Osteoblast (primary cell): ENCODE measurements around the gene CHAD. TPM values are rescaled to one million over a fixed set of nuclear protein-coding genes. Genes with fewer than 3 reads are reported as not detected.

Experiments used
- DNase-seq: peaks from one replicate; pipeline ENCODE4 v3.0.0; 2011; ENCODE audit warnings: low spot score, mixed read lengths; ENCODE audit not compliant: insufficient read length; ENCODE audit errors: missing footprints
- H2AFZ ChIP-seq: 2 replicates; pipeline ENCODE4 v1.6.0; 2011; ENCODE audit warnings: mild to moderate bottlenecking, low read length
- H3K27ac ChIP-seq: 2 replicates; pipeline ENCODE4 v1.5.1; 2011; ENCODE audit warnings: mild to moderate bottlenecking, low read depth, low read length, moderate library complexity
- H3K27me3 ChIP-seq: 2 replicates; pipeline ENCODE4 v1.6.0; 2012; ENCODE audit warnings: mild to moderate bottlenecking, control low read depth, inconsistent platforms, low read length, moderate library complexity; ENCODE audit not compliant: insufficient read depth
- H3K36me3 ChIP-seq: 2 replicates; pipeline ENCODE4 v1.5.1; 2011; ENCODE audit warnings: mild to moderate bottlenecking, low read length, control low read depth, moderate library complexity; ENCODE audit not compliant: insufficient read depth
- H3K4me1 ChIP-seq: 2 replicates; pipeline ENCODE4 v1.5.1; 2011; ENCODE audit warnings: mild to moderate bottlenecking, low read length, control low read depth, moderate library complexity; ENCODE audit not compliant: insufficient read depth
- H3K4me2 ChIP-seq: 2 replicates; pipeline ENCODE4 v1.6.0; 2011; ENCODE audit warnings: mild to moderate bottlenecking, low read length; ENCODE audit not compliant: insufficient read depth
- H3K4me3 ChIP-seq: fragments of 200-600 bp; sonication (generic); 3 replicates; pipeline ENCODE4 v1.5.1; 2012; ENCODE audit warnings: mild to moderate bottlenecking, low read length, inconsistent platforms; ENCODE audit not compliant: insufficient read depth
- H3K79me2 ChIP-seq: 2 replicates; pipeline ENCODE4 v1.6.0; 2012; ENCODE audit warnings: mild to moderate bottlenecking, low read length, control low read depth, inconsistent platforms; ENCODE audit not compliant: insufficient read depth
- H3K9me3 ChIP-seq: 2 replicates; pipeline ENCODE4 v1.5.1; 2011; ENCODE audit warnings: low read depth, low read length, control low read depth
- H4K20me1 ChIP-seq: 2 replicates; pipeline ENCODE4 v1.6.0; 2012; ENCODE audit warnings: mild to moderate bottlenecking, low read length, control low read depth; ENCODE audit not compliant: insufficient read depth
- CTCF ChIP-seq: IDR thresholded peaks from 2 replicates; pipeline ENCODE4 v1.5.1; 2011; ENCODE audit warnings: mild to moderate bottlenecking, low read depth, low read length, moderate library complexity; ENCODE audit errors: extremely low read depth
- total RNA-seq: library from RNA; depleted of rRNA; stranded (reverse); fragments of >200 nt; gene quantifications from 2 replicates; pipeline ENCODE4 v1.2.3, GENCODE V29; 2012

Gene CHAD
- total RNA-seq, 1 donor, result not detected

GRCh38 chr17:50425682-50426471 is 42.8 kb downstream of the CHAD start, which contains the start of gene ACSF2:
ACSF2 (plus strand) TSS chr17:50426218; CDS start chr17:50426262, 44 bp downstream.
- Histone ChIP-seq H2AFZ (peak within 1 kb of the TSS; percentile 93), H3K36me3 (no peaks in the 10 kb centered on the region), H4K20me1 (peaks cover 3% of the 10 kb centered on the region), H3K4me2 (peak within 1 kb of the TSS; percentile 93), H3K4me1 (peaks cover 50% of the 10 kb centered on the region), H3K4me3 (peak within 1 kb of the TSS; percentile 77), H3K9me3 (no peaks in the 10 kb centered on the region), H3K27me3 (no peaks in the 10 kb centered on the region), H3K27ac (peak within 1 kb of the TSS; percentile 72), H3K79me2 (peaks cover 31% of the 10 kb centered on the region)
- no peak for TF ChIP-seq CTCF
- peak; percentile 96 for DNase-seq

GRCh38 chr17:50424996-50425681 is 43.5 kb downstream of the CHAD start:
- TF ChIP-seq CTCF, result no peak
- Histone ChIP-seq H3K4me2 (peak overlapping the region; percentile 90), H4K20me1 (peaks cover 3% of the 10 kb centered on the region), H2AFZ (peak overlapping the region; percentile 93), H3K4me3 (peak overlapping the region; percentile 77), H3K4me1 (peaks cover 55% of the 10 kb centered on the region), H3K79me2 (peaks cover 28% of the 10 kb centered on the region), H3K27ac (peak overlapping the region; percentile 72), H3K27me3 (no peaks in the 10 kb centered on the region), H3K36me3 (no peaks in the 10 kb centered on the region), H3K9me3 (no peaks in the 10 kb centered on the region)
- peak; percentile 74 for DNase-seq

- Histone ChIP-seq H3K9me3 (no peaks in the 10 kb centered on the region), H2AFZ (peak overlapping the region; percentile 62), H3K36me3 (no peaks in the 10 kb centered on the region), H3K27ac (peak overlapping the region; percentile 72), H3K4me3 (no peak overlapping the region), H3K79me2 (peaks cover 23% of the 10 kb centered on the region), H3K4me2 (peak overlapping the region; percentile 53), H3K27me3 (no peaks in the 10 kb centered on the region), H4K20me1 (peaks cover 3% of the 10 kb centered on the region), H3K4me1 (peaks cover 55% of the 10 kb centered on the region)
- DNase-seq, result peak; percentile 85
- no peak for TF ChIP-seq CTCF
Measured at GRCh38 chr17:50424246-50424995, 44.3 kb downstream of the CHAD start.
